Transverse colon (tissue), 4 donors: ENCODE results near the gene RTTN.

Source experiments
- CTCF ChIP-seq, 5 experiments: fragments of 200-600 bp in 3 of 5; fragments of 450-650 bp in 2 of 5; sonication (generic) in 3 of 5; IDR thresholded peaks; 1 replicate in 2 of 5; 2 replicates in 3 of 5; pipeline ENCODE4 v1.5.1; 2016 to 2017; ENCODE audit warnings: antibody characterized with exemption in 5 of 5, inconsistent platforms in 3 of 5, mild to moderate bottlenecking in 2 of 5, moderate library complexity in 1 of 5
- EP300 ChIP-seq: sonication (generic); formaldehyde crosslinking; IDR thresholded peaks from one replicate; pipeline ENCODE4 v1.6.1; 2017; ENCODE audit warnings: antibody characterized with exemption, low read depth
- POLR2A ChIP-seq: fragments of 450-650 bp; IDR thresholded peaks from one replicate; pipeline ENCODE4 v1.6.1; 2016; ENCODE audit warnings: antibody characterized with exemption, mild to moderate bottlenecking, moderate library complexity
- POLR2AphosphoS5 ChIP-seq, 3 donors: sonication (generic); formaldehyde crosslinking; IDR thresholded peaks; one replicate each; pipeline ENCODE4 v1.6.1; 2016; ENCODE audit warnings: antibody characterized with exemption in 3 of 3

GRCh38 chr18:70024829-70025228 is 180.7 kb downstream of the RTTN start:
- no peak for TF ChIP-seq CTCF (IDR thresholded peaks at IDR 0.05)
- no peak for TF ChIP-seq POLR2AphosphoS5 (IDR thresholded peaks at IDR 0.05)
- TF ChIP-seq EP300: no peak
- no peak for TF ChIP-seq POLR2A
